Endothelial cell of umbilical vein (primary cell): Measurements from ENCODE around the gene GNB1. TPM values are rescaled to one million over a fixed set of nuclear protein-coding genes. Genes with fewer than 3 reads are reported as not detected.
"Not testable (repeated sequence)": the region's sequence is repeated elsewhere in the genome, so short reads cannot be mapped to it uniquely, and the experiment has no call there.

Experiments used
- BruUV-seq: library from RNA; stranded (reverse); fragments of 400-500 nt; replicated peaks from 2 replicates; lab custom pipeline; 2021; lab: Mats Ljungman, UMichigan
- CTCF ChIA-PET: fragments of 300-600, 350-600 bp; sonication (Branson Sonifier 250); formaldehyde crosslinking; loops from one replicate; lab custom pipeline; 2021; ENCODE audit warnings: antibody characterized with exemption, inconsistent platforms; lab: Charles Lee
- POLR2A ChIA-PET: fragments of 300-600, 350-600 bp; sonication (Branson Sonifier 250); formaldehyde crosslinking; loops from one replicate; lab custom pipeline; 2021; ENCODE audit warnings: antibody characterized with exemption, inconsistent platforms; lab: Charles Lee
- DNase-seq: peaks from one replicate; pipeline ENCODE4 v3.0.0-alpha.2; 2011; ENCODE audit warnings: low read depth, low spot score
- FAIRE-seq: peaks from 2 replicates; lab custom pipeline; 2011; peaks lifted over from hg19 to GRCh38; lab: Jason Lieb, UNC
- H2AFZ ChIP-seq: 2 replicates; pipeline ENCODE4 v1.6.0; 2012; ENCODE audit warnings: low read depth, low read length, control low read depth, inconsistent platforms
- H3K27ac ChIP-seq: 2 replicates; pipeline ENCODE4 v1.5.1; 2011; ENCODE audit warnings: low read depth, mild to moderate bottlenecking, control low read depth, low read length, moderate library complexity; ENCODE audit not compliant: insufficient read depth
- H3K27me3 ChIP-seq, 2 experiments: 2 replicates each; pipeline versions ENCODE4 v1.6.0 to v1.6.1; 2011; ENCODE audit warnings: low read length in 2 of 2, mixed read lengths in 1 of 2; ENCODE audit not compliant: control insufficient read depth in 2 of 2, insufficient read depth in 2 of 2
- H3K36me3 ChIP-seq, 2 experiments: 2 replicates in 1 of 2; 3 replicates in 1 of 2; pipeline ENCODE4 v1.5.1; 2011; ENCODE audit warnings: low read length in 2 of 2, mild to moderate bottlenecking in 1 of 2, moderate library complexity in 1 of 2; ENCODE audit not compliant: control insufficient read depth in 2 of 2, insufficient read depth in 2 of 2; ENCODE audit errors: extremely low read depth in 1 of 2
- H3K4me1 ChIP-seq: 3 replicates; pipeline ENCODE4 v1.5.1; 2011; ENCODE audit warnings: mild to moderate bottlenecking, low read length; ENCODE audit not compliant: control insufficient read depth, insufficient read depth; ENCODE audit errors: extremely low read depth
- H3K4me2 ChIP-seq: 2 replicates; pipeline ENCODE4 v1.6.1; 2011; ENCODE audit warnings: low read length, control low read depth, mixed read lengths; ENCODE audit not compliant: insufficient read depth
- H3K4me3 ChIP-seq, 3 experiments: fragments of 200-600 bp in 1 of 3; sonication (generic), shearing (Covaris generic) in 1 of 3; replicated peaks in 1 of 3; 2 replicates each; pipeline ENCODE4 v1.5.1; 2011 to 2016; ENCODE audit warnings: control low read depth in 3 of 3, low read length in 3 of 3, mild to moderate bottlenecking in 2 of 3, inconsistent platforms in 1 of 3, low read depth in 1 of 3, moderate library complexity in 1 of 3; ENCODE audit not compliant: insufficient read depth in 1 of 3
- H3K79me2 ChIP-seq: 2 replicates; pipeline ENCODE4 v1.6.0; 2012; ENCODE audit warnings: low read length, inconsistent platforms; ENCODE audit not compliant: control insufficient read depth, insufficient read depth
- H3K9ac ChIP-seq: replicated peaks from 2 replicates; pipeline ENCODE3; 2011; ENCODE audit warnings: low read length, control low read depth; ENCODE audit not compliant: insufficient read depth; ENCODE audit errors: extremely low read depth
- H3K9me1 ChIP-seq: replicated peaks from 3 replicates; pipeline ENCODE4 v1.6.0; 2011; ENCODE audit warnings: mild to moderate bottlenecking, low read length; ENCODE audit not compliant: control insufficient read depth, insufficient read depth; ENCODE audit errors: extremely low read depth
- H3K9me3 ChIP-seq: replicated peaks from 2 replicates; pipeline ENCODE4 v1.5.1; 2012; ENCODE audit warnings: low read length, inconsistent platforms; ENCODE audit not compliant: control insufficient read depth, insufficient read depth
- H4K20me1 ChIP-seq: replicated peaks from 2 replicates; pipeline ENCODE3; 2011; ENCODE audit warnings: mild to moderate bottlenecking, low read length; ENCODE audit not compliant: control insufficient read depth, insufficient read depth; ENCODE audit errors: extremely low read depth
- FOS ChIP-seq: IDR thresholded peaks from 2 replicates; pipeline ENCODE4 v1.6.1; 2011; ENCODE audit warnings: mild to moderate bottlenecking, low read length, moderate library complexity, borderline replicate concordance; ENCODE audit not compliant: insufficient read depth
- JUN ChIP-seq: IDR thresholded peaks from 2 replicates; pipeline ENCODE4 v1.6.1; 2011; ENCODE audit warnings: borderline replicate concordance, low read depth; ENCODE audit not compliant: insufficient read length, insufficient read depth
- MYC ChIP-seq: IDR thresholded peaks from one replicate; pipeline ENCODE4 v1.6.1; 2011; ENCODE audit warnings: mild to moderate bottlenecking, low read depth, low read length
- POLR2A ChIP-seq: IDR thresholded peaks from 2 replicates; pipeline ENCODE4 v1.6.1; 2012; ENCODE audit warnings: low read depth, mild to moderate bottlenecking, control low read depth, low read length
- dilution Hi-C: fragments of 300-500 bp; cut with MboI; formaldehyde crosslinking; loops from one replicate; pipeline ENCODE4 v1.15.0; 2019; ENCODE audit warnings: low sequenced_read_pairs; ENCODE audit not compliant: extremely low pct_ligation_motif_present
- intact Hi-C: fragments of 100-400 bp; cut with micrococcal nuclease; formaldehyde crosslinking; loops from one replicate; pipeline ENCODE4 v1.10.0; 2022
- polyA plus RNA-seq, 4 experiments: library from polyadenylated mRNA; depleted of rRNA in 3 of 4; stranded (reverse) in 3 of 4; unstranded in 1 of 4; fragments of >200 nt; gene quantifications; 2 replicates each; pipeline versions ENCODE4 v1.2.1 to v1.2.3, GENCODE V29; 2011 to 2012; ENCODE audit warnings: missing spikeins in 1 of 4
- total RNA-seq: library from RNA; stranded (reverse); gene quantifications from 2 replicates; pipeline ENCODE4 v1.2.3, GENCODE V29; 2021

The GNB1 gene
- total and polyA plus RNA-seq, 2 donors (not counting 3 experiments of a cell fraction or from before 2014, with no cell fraction given), result 501 to 529 TPM

DNA sequence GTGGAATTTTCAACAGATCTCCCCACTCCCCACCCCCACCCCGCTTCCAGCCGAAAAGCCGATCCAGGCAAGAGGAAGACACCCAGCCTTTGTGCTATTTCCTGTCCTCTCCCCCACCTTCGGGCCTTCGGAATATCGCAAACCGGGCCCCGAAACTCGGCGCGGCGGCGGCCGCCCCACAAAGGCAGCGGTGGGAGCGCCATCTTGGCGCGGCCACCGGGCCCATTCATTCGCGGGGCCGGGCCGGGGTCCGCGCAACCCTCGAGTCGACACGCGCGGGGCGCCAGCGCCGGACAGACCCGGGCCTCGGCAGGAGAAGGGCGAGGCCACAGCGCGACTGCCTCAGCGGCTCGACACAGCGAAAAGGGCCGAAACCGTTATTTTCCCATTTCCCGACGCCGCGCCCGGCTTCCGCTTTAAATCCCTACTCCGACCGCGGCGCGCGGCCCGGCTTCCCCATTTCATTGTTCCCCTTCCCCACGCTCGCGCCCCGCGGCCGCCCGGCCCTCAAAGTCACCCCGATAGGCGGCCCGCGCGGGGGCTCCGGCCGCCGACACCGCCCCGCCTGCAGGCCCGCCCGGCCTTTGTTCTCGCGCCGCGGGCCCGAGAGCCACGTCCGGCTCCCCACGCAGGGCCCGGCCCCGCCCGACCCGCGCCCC lies 911 bp downstream of the GNB1 start:
- intact Hi-C loops, result loop anchor here (5.0 kb wide), 1 partner anchor 43 kb away; no protein-coding TSS in a partner anchor
- Histone ChIP-seq H2AFZ (no peak overlapping the region), H3K79me2 (peaks cover 54% of the 10 kb centered on the region)

DNA sequence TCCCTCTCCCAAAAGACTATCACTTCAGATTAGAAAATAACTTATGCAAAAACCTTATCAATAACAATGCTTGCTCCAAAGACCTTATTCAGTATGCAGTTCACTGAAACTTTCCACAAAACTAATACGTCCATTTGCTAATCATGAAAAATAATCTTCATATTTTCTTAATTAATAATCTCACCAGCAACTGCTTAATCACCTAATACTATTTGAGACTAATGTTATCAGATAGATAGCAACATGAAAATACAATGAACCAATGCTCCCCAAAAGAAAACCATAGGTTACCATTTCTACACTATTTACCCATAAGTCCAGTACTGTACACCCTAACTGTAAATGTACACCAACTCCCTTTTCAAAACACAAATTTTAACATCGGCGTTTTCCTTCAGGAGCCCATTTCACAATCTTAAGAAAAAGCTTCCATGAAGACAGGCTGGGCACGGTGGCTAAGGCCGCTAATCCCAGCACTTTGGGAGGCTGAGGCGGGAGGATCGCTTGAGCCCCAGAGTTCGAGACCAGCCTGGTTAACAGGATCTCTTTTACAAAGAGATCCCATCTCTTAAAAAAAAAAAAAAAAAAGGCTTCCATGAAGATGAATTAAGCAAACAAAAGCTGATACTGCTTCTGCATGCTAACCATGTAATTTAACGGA lies 1.7 kb downstream of the GNB1 start:
- TSS peak; percentile 26 for BruUV-seq
- intact Hi-C loops (loop anchor here (5.0 kb wide), 1 partner anchor 42 kb away; no protein-coding TSS in a partner anchor), dilution Hi-C loops (no loop called here)
- Histone ChIP-seq H3K9me3 (no peaks in the 10 kb centered on the region), H3K27ac (peak overlapping the region; percentile 83), H3K9me1 (no peaks in the 10 kb centered on the region), H3K4me1 (peaks cover 22% of the 10 kb centered on the region), H3K79me2 (peaks cover 62% of the 10 kb centered on the region), H3K27me3 (no peaks in the 10 kb centered on the region), H3K4me2 (peak overlapping the region; percentile 97), H3K36me3 (no peaks in the 10 kb centered on the region), H4K20me1 (peaks cover 15% of the 10 kb centered on the region), H2AFZ (no peak overlapping the region), H3K4me3 (peak overlapping the region; percentile 79 to 99 (median 99)), H3K9ac (peak overlapping the region; percentile 96)
- no peak for TF ChIP-seq JUN
- CTCF ChIA-PET, result interaction anchor here (1.4 kb wide), 1 partner anchor 31 kb away, joined by 4 read pairs; no protein-coding TSS in a partner anchor
- no peak for FAIRE-seq
- POLR2A ChIA-PET, result no interaction called here
- DNase-seq, result peak; percentile 23

More for the DNA sequence above, 911 bp downstream of the GNB1 start:
- FAIRE-seq (peak; percentile 50), DNase-seq (peak; percentile 36)
- Histone ChIP-seq H3K4me2 (peak overlapping the region; percentile 97), H3K9me3 (no peaks in the 10 kb centered on the region), H3K4me3 (peak overlapping the region; percentile 79 to 99 (median 99)), H3K36me3 (no peaks in the 10 kb centered on the region), H3K9me1 (no peaks in the 10 kb centered on the region), H3K4me1 (peaks cover 22% of the 10 kb centered on the region), H3K9ac (peak overlapping the region; percentile 96), H4K20me1 (peaks cover 15% of the 10 kb centered on the region), H3K27me3 (no peaks in the 10 kb centered on the region), H3K27ac (peak overlapping the region; percentile 83)
- TF ChIP-seq MYC, result no peak
- TF ChIP-seq FOS, result no peak
- TF ChIP-seq JUN, result no peak
- TF ChIP-seq POLR2A, result peak; percentile 62
- ChIA-PET POLR2A (no interaction called here), CTCF (interaction anchor here (1.4 kb wide), 1 partner anchor 31 kb away, joined by 4 read pairs; no protein-coding TSS in a partner anchor)
- dilution Hi-C loops, result no loop called here
- TSS peak; percentile 85 for BruUV-seq

DNA sequence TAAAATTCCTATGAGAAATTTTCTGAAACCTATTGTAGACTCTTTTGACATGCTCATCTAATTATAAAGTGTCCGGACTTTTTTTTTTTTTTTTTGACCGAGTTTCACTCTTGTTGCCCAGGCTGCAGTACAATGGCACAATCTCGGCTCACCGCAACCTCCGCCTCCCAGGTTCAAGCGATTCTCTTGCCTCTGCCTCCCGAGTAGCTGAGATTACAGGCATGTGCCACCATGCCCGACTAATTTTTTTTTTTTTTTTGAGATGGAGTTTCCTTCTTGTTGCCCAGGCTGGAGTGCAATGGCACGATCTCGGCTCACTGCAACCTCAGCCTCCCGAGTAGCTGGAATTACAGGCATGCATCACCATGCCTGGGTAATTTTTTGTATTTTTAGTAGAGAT lies 7.0 kb downstream of the GNB1 start:
- POLR2A ChIA-PET, result interaction anchor here (0.7 kb wide), 2 partner anchors 26 to 664 kb away, joined by 3 to 4 read pairs; no protein-coding TSS in a partner anchor
- H3K9ac ChIP-seq, H3K4me2 ChIP-seq, FAIRE-seq, BruUV-seq, intact Hi-C loops, H3K9me3 ChIP-seq, H3K36me3 ChIP-seq, DNase-seq, H3K27me3 ChIP-seq, H3K27ac ChIP-seq, H3K9me1 ChIP-seq, H2AFZ ChIP-seq, H3K4me3 ChIP-seq, dilution Hi-C loops: not testable (repeated sequence)
- CTCF ChIA-PET, result interaction anchor here (1.7 to 1.8 kb wide), 2 partner anchors 22 to 25 kb away, joined by 7 to 9 read pairs; no protein-coding TSS in a partner anchor
- peaks cover 26% of the 10 kb centered on the region for H4K20me1 ChIP-seq
- H3K4me1 ChIP-seq, result peaks cover 13% of the 10 kb centered on the region
- H3K79me2 ChIP-seq, result peaks cover 97% of the 10 kb centered on the region
